GM13977 (cell line): ENCODE data around the gene DNMT3L.

ENCODE experiments used
- DNase-seq: peaks from one replicate; pipeline ENCODE4 v3.0.0; 2012; ENCODE audit warnings: low spot score
- in situ Hi-C: fragments of 300-500 bp; cut with MboI; formaldehyde crosslinking; loops from one replicate; pipeline ENCODE4 v1.12.0; 2022; ENCODE audit warnings: low sequenced_read_pairs, low pct_unique_long_range_greater_than_20kb, mixed read lengths, inconsistent platforms; ENCODE audit not compliant: unreplicated experiment
- TF ChIP-seq, protein P1 (sequence below): IDR thresholded peaks from 2 replicates; pipeline ENCODE4 v1.5.1; 2012; ENCODE audit warnings: mild to moderate bottlenecking, control low read depth; ENCODE audit not compliant: insufficient read depth; ENCODE audit errors: extremely low read depth, missing control alignments

The DNMT3L gene

DNA sequence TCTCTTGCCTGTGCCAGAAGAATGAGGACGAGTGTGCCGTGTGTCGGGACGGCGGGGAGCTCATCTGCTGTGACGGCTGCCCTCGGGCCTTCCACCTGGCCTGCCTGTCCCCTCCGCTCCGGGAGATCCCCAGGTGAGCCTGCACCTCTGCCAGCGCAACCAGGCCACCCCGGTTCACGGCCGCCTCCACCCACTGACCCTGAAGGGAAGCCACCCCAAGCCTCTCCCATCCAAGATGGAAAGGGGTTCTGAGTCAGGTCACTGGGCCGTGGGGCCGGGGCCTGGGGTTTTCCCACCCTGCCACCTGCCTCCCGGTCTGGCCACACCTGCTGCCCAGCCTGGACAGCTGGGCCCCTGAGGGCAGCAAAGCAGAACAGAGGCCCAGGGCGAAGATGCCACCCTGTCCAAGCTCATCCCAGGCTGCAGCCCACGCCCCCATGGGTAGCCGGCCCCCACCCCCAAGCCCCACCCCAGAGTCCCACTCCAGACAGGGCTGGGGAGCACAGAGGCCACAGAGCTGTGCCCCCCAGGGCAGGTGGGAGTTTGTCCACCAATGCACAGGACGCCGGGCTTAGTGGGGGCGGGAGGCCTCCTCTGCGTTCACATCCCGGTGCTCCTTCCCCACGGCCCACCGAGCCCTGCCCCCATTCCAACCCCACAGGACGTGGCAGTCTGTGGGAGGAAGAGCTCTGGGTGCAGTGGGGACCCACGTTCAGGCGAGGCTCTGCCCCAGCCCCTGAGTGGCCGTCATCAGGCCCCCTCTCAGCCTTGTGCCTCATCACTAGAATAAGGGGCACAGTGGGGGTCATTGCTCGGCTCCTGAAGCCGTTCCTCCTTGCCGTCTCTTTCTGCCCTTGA is 29.6 kb upstream of the DNMT3L start:
- no peak for DNase-seq
- in situ Hi-C loops, result loop anchor here (25.0 kb wide), 1 partner anchor 204 kb away; no protein-coding TSS in a partner anchor
- TF ChIP-seq, protein P1, sequence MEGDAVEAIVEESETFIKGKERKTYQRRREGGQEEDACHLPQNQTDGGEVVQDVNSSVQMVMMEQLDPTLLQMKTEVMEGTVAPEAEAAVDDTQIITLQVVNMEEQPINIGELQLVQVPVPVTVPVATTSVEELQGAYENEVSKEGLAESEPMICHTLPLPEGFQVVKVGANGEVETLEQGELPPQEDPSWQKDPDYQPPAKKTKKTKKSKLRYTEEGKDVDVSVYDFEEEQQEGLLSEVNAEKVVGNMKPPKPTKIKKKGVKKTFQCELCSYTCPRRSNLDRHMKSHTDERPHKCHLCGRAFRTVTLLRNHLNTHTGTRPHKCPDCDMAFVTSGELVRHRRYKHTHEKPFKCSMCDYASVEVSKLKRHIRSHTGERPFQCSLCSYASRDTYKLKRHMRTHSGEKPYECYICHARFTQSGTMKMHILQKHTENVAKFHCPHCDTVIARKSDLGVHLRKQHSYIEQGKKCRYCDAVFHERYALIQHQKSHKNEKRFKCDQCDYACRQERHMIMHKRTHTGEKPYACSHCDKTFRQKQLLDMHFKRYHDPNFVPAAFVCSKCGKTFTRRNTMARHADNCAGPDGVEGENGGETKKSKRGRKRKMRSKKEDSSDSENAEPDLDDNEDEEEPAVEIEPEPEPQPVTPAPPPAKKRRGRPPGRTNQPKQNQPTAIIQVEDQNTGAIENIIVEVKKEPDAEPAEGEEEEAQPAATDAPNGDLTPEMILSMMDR, result no peak

DNA sequence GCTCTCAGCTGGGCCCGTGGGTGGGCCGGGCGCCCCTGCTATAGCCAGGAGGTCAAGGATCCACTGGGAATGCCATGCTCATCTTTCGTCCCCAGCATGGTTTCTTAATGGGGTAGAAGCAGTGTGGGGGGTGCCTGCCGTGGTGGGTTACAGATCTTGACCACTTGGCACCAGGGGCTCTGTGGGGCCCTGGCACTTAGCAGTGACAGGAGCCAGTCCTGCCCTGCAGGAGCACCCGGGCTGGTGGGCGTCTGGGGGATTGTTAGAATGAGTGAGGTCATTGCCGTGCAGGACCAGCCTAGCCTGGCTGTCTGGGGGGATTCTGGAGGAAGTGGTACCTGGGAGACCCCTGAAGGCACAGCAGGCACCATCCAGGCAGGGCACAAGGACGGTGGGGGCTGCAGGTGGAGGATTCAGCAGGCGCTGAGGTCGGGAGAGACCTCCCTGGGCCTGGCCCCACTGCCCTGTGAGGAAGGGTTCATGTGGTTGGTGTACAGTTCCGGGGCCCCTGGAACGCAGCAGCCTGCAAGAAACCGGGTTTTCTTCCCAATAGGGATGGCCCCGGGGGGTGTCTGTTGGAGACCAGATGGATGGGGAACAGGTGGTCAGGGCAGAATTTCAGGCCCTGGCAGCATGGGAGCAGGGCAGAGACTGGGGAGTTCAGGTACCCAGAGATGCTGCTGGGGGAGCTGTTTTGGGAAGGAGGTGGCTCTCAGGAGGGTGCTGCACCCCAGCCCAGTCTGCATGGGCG is 28.8 kb upstream of the DNMT3L start:
- in situ Hi-C loops, result loop anchor here (25.0 kb wide), 1 partner anchor 203 kb away; no protein-coding TSS in a partner anchor
- TF ChIP-seq, protein P1, result no peak

DNA sequence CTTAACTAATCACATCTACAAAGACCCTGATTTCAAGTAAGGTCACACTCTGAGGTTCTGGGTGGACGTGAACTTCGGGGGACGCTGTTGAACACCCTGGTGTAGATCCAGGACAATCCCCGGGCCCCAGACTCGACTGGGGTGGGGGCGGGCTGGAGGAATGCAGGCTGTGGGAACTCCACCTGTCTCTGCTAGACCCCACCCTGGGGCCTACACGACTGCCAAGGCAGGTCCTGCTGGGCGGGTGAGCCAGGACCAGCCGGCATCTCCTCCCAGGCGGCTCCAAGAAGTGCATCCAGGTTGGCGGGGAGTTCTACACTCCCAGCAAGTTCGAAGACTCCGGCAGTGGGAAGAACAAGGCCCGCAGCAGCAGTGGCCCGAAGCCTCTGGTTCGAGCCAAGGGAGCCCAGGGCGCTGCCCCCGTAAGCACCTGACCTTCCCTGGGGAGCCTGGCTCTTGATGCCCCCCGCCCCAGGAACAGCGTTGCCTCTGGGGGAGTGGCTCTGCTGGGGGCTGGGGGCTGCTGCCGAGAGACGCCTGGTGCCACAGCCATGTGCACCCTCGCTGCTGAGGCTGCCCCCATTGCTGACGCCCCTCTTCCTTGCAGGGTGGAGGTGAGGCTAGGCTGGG is 27.8 kb upstream of the DNMT3L start:
- DNase-seq, result no peak
- in situ Hi-C loops, result loop anchor here (25.0 kb wide), 1 partner anchor 202 kb away; no protein-coding TSS in a partner anchor
- TF ChIP-seq, protein P1, result no peak

More for the DNA sequence above, 28.8 kb upstream of the DNMT3L start:
- DNase-seq, result no peak

DNA sequence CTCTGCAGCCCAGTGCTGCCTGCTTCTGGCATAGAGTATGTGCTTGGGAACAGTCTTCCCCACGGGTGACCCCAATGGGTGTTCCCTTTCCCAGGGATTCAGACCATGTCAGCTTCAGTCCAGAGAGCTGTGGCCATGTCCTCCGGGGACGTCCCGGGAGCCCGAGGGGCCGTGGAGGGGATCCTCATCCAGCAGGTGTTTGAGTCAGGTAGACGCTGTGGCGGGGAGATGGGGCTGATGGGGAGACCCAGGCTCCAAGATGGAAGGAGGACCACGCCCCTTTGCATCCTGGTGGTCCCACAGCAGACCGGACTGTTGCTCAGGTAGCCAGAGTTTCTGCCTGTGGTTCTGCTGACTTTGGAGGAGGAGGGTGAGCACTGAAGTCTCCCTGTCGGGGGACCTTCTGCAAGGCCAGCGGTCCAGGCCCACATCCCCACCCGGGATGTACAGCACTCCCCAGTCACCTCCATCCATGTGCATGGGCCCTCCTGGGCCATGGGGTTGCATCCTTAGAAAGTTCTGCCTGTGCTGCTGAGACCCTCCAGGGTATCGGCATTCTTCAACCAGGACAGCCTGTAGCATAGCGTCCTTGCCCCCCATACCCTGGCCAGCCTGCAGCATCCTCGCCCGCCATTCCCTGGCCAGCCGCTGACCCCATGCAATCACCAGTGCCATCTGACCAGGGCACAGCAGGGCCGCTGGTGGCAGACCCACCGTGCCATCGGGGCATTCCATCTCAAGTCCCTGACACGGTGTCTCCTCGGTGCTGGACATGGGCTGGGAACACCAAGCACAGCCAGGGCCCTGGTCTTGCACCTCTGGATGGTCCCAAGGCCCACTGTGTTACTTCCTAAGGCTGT is 26.8 kb upstream of the DNMT3L start:
- no peak for DNase-seq
- in situ Hi-C loops, result loop anchor here (25.0 kb wide), 1 partner anchor 201 kb away; no protein-coding TSS in a partner anchor
- TF ChIP-seq, protein P1, result no peak

DNA sequence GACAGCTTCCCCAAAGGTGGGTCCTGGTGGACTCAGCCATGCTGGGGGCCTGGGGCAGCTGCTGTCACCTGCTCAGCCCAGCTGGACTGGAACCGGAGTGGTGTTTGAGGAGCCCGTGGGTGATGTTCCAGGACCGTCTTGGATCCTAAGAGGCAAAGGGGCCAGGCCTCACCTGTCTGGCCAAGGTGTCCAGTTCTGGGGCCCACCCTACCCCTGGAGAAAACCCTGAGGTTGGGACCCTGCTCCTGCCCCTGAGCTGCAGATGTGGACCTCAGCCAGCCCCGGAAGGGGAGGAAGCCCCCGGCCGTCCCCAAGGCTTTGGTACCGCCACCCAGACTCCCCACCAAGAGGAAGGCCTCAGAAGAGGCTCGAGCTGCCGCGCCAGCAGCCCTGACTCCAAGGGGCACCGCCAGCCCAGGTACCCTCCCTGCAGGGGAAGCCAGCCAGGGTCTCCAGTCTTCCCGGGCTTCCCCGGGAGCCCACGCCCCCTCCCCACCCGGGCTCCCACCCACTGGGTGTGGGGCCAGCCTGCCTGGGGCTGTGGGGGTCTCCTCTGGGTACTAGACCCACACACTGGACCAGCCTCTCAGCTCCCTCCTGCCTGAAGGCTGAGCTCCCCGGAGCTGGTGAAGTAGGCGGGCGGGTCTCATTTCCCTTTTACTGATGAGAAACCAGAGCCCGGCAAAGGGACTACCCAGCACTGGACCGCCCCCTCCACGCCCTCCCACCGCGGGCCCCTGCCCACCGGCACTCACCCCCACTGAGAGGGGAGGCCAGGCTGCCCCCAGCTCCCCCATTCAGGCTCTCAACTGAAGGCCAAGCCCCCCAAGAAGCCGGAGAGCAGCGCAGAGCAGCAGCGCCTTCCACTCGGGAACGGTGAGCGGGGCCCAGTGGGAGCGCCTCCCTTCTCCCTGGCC is 25.3 kb upstream of the DNMT3L start:
- DNase-seq, result no peak
- TF ChIP-seq, protein P1, result no peak
- in situ Hi-C loops, result loop anchor here (25.0 kb wide), 1 partner anchor 200 kb away; no protein-coding TSS in a partner anchor
